BJ (cell line): ENCODE results near the gene EPB41. TPM values are rescaled to one million over a fixed set of nuclear protein-coding genes. Genes with fewer than 3 reads are reported as not detected.

Source experiments
- CTCF ChIA-PET: fragments of 350-600 bp; formaldehyde crosslinking; extraction: SDS; loops from one replicate; lab custom pipeline; 2021; ENCODE audit warnings: antibody characterized with exemption, inconsistent platforms; lab: Yijun Ruan, JAX
- POLR2A ChIA-PET: fragments of 300-600 bp; sonication (Branson Sonifier 250); formaldehyde crosslinking; extraction: SDS; loops from one replicate; lab custom pipeline; 2021; ENCODE audit warnings: antibody characterized with exemption; lab: Charles Lee
- DNase-seq: peaks from one replicate; pipeline ENCODE4 v3.0.0-alpha.2; 2011; ENCODE audit warnings: low read depth
- H3K27me3 ChIP-seq: 2 replicates; pipeline ENCODE4 v1.6.0; 2011; ENCODE audit warnings: low read length; ENCODE audit not compliant: control insufficient read depth, insufficient read depth
- H3K36me3 ChIP-seq: 2 replicates; pipeline ENCODE4 v1.5.1; 2011; ENCODE audit warnings: low read length; ENCODE audit not compliant: control insufficient read depth, insufficient read depth
- H3K4me3 ChIP-seq: 2 replicates; pipeline ENCODE4 v1.5.1; 2011; ENCODE audit warnings: low read depth, mild to moderate bottlenecking, control low read depth, low read length
- CTCF ChIP-seq: IDR thresholded peaks from 2 replicates; pipeline ENCODE4 v1.5.1; 2011; ENCODE audit warnings: low read depth, mild to moderate bottlenecking, control low read depth, inconsistent platforms, low read length, moderate library complexity; ENCODE audit not compliant: insufficient read depth
- polyA plus RNA-seq: library from polyadenylated mRNA; depleted of rRNA; stranded (reverse); fragments of >200 nt; gene quantifications from 2 replicates; pipeline ENCODE4 v1.2.3, GENCODE V29; 2011

Gene EPB41
- polyA plus RNA-seq, 1 experiment: 7.5 TPM

- Histone ChIP-seq H3K36me3 (0 out of 2 replicates have a peak, but pooled peaks cover 1% of the 10 kb centered on the region), H3K27me3 (no peaks in the 10 kb centered on the region), H3K4me3 (no peak overlapping the region)
- CTCF ChIA-PET: interaction anchor here (2.0 to 14.8 kb wide), 2 partner anchors 134 to 305 kb away, joined by 5 to 152 read pairs; no protein-coding TSS in a partner anchor
- TF ChIP-seq CTCF: no peak
- POLR2A ChIA-PET: no interaction called here
- DNase-seq: no peak
Measured at GRCh38 chr1:28897789-28898188, 16.6 kb upstream of the EPB41 start.

- ChIA-PET CTCF (interaction anchor here (0.7 to 14.8 kb wide), 6 partner anchors 10 to 304 kb away, joined by 4 to 152 read pairs (median 4); partner anchors contain the start of gene EPB41), POLR2A (no interaction called here)
- Histone ChIP-seq H3K27me3 (no peaks in the 10 kb centered on the region), H3K4me3 (no peak overlapping the region), H3K36me3 (0 out of 2 replicates have a peak, but pooled peaks cover 1% of the 10 kb centered on the region)
- TF ChIP-seq CTCF: no peak
- DNase-seq: no peak
Measured at GRCh38 chr1:28898405-28898881, 15.9 kb upstream of the EPB41 start.

- CTCF ChIA-PET: interaction anchor here (0.9 to 14.8 kb wide), 6 partner anchors 11 to 303 kb away, joined by 3 to 152 read pairs (median 4); partner anchors contain the start of gene EPB41
- 0 out of 2 replicates have a peak, but pooled peaks cover 1% of the 10 kb centered on the region for H3K36me3 ChIP-seq
Measured at GRCh38 chr1:28899267-28899666, 15.1 kb upstream of the EPB41 start.

GRCh38 chr1:28900562-28900961 is 13.8 kb upstream of the EPB41 start:
- H3K4me3 ChIP-seq: no peak overlapping the region
- no peaks in the 10 kb centered on the region for H3K27me3 ChIP-seq
- no peak for DNase-seq
- TF ChIP-seq CTCF: no peak
- ChIA-PET CTCF (interaction anchor here (14.8 kb wide), 1 partner anchor 131 kb away, joined by 152 read pairs; no protein-coding TSS in a partner anchor), POLR2A (no interaction called here)
- 0 out of 2 replicates have a peak, but pooled peaks cover 1% of the 10 kb centered on the region for H3K36me3 ChIP-seq

More at GRCh38 chr1:28899267-28899666, 15.1 kb upstream of the EPB41 start:
- H3K4me3 ChIP-seq: no peak overlapping the region
- no peak for TF ChIP-seq CTCF
- POLR2A ChIA-PET: no interaction called here
- DNase-seq: no peak
- no peaks in the 10 kb centered on the region for H3K27me3 ChIP-seq

- TF ChIP-seq CTCF: no peak
- ChIA-PET CTCF (interaction anchor here (0.6 to 3.2 kb wide), 11 partner anchors 9 to 151 kb away, joined by 3 to 9 read pairs (median 3); no protein-coding TSS in a partner anchor), POLR2A (no interaction called here)
- Histone ChIP-seq H3K36me3 (0 out of 2 replicates have a peak, but pooled peaks cover 1% of the 10 kb centered on the region), H3K4me3 (no peak overlapping the region), H3K27me3 (no peaks in the 10 kb centered on the region)
- no peak for DNase-seq
Measured at GRCh38 chr1:28902738-28903137, 11.6 kb upstream of the EPB41 start.
